ENCODE results near the gene RNF208.

DNA sequence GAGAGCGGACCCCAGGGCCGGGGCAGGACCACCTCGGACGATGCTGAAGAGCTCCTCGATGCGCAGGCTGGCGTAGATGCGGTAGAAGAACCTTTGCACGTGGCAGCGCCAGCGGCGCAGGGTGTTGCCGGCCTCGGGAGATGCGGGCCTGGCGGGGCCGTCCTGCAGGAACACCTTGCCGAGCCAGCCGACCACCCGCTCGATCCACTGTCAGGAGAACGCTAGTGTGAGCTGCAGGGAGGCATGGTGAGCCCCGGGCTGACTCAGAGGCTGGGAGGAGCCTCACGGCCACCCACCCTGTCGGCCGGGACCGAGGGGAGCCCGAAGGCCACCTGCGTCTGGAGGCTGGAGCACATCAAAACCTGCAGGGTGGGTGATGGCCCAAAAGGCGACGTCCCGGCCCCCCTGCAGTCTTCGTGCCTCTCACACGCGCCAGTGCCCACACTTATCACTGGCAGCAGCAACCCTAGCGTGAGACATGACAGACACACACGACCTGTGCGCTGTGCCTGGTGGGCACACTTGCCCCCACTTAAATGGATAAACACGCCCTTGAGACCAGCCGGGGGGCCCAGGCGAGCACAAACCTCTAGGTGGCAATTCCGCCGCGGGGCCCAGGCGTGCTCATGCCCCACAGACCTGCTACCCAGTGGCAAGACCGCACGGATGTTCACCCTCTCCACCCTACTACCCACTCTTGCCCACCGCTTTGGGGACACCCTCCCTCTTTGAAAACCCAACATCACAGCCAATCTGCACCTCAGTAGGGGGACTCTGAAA is 37.0 kb downstream of the RNF208 start:
- TF ChIP-seq, protein P1, sequence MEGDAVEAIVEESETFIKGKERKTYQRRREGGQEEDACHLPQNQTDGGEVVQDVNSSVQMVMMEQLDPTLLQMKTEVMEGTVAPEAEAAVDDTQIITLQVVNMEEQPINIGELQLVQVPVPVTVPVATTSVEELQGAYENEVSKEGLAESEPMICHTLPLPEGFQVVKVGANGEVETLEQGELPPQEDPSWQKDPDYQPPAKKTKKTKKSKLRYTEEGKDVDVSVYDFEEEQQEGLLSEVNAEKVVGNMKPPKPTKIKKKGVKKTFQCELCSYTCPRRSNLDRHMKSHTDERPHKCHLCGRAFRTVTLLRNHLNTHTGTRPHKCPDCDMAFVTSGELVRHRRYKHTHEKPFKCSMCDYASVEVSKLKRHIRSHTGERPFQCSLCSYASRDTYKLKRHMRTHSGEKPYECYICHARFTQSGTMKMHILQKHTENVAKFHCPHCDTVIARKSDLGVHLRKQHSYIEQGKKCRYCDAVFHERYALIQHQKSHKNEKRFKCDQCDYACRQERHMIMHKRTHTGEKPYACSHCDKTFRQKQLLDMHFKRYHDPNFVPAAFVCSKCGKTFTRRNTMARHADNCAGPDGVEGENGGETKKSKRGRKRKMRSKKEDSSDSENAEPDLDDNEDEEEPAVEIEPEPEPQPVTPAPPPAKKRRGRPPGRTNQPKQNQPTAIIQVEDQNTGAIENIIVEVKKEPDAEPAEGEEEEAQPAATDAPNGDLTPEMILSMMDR (IDR thresholded peaks at IDR 0.05; ENCODE audit: low read depth, low read length): no peak
- TF ChIP-seq POLR2A (IDR thresholded peaks at IDR 0.05; ENCODE audit: extremely low read depth, insufficient read length): no peak

Data from NB4 (cell line).